Measurements from ENCODE around the gene NFRKB.

Gene NFRKB

DNA sequence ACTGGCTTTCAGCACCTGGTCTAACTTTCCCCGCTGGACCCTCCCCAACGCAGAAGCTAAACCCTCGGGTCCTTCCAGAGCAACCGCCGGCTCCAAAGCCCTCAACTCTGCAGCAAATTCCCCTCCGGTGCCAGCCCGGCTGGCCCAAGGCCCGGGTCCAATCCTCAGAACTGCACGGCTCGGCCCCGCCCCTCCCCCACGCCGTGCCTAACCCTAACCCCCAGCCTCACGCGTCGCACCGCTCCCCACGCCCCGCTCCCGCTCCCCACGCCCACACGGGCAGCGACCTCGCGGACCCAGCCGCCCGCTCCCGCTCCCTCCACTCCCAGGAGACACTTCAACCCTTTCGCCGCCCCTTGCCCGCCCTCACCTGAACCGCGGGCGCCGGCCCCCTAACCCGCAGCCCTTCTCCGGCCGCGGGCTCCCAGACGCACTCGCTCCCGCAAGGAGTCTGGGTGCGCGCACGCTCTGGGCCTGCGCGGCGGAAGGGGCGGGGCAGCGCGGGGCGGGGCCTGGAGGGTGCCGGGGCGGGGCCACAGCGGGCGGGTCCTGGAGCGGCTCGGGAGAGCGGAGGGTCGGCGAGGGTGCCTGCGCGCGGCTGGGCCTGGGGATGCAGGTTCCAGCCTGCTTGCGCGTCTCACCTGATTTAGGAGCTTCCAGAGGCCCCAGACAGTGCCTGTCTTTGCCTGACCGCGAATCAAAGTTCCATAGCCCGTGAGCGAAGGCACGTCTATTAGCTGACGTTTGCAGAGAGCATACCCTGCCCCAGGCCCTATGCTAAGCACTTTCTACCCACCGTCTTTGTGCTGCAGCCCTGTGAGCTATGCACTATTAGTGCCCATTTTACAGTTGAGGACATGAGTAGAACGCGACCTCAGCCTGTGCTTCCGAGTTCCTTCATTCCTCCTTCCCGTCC lies at the start of gene NFRKB:
Gene NFRKB (minus strand): TSS at position 453 of the 916 bp plus-strand sequence. CDS start 2,729 bp downstream, outside the sequence.
- peak; percentile 86 for DNase-seq

DNA sequence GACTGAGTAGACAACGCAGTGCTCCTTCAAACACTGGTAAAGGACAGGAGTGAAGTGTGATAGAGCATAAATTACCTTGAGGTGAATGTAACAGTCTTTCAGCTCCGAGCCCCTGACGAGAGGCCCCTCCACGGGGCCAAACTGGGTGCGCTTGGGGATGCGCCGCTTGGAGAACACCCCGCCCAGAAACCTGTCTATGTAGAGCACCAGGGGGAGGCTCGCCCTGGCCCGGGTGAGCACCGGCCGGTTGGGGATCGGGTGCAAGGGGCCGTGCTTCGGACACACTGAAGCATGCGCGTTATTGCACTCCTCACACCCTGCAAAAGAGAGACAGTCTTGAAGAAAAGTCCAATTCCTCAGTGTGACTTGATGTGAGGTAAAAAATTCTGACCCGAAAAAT lies 49.3 kb upstream of the NFRKB start:
- no peak for DNase-seq

DNA sequence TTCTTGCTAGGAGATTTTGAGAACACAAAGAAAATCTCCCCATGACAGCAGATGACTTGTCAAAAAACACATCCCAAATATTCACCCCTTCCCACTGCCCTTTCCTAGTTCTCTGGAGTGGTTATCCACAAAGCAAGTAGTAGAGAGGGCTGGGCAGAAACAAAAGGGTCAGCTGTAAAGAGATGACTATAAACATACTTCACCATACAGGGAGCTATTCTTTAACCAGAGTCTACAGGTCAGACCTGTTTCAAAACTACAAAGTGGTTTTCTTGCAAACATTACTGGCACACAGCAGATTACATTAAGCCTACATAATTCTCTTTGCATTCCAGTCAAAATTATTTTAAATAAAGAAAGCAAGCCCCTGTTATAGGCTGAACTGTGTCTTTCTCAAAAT lies 47.7 kb upstream of the NFRKB start:
- no peak for DNase-seq

DNA sequence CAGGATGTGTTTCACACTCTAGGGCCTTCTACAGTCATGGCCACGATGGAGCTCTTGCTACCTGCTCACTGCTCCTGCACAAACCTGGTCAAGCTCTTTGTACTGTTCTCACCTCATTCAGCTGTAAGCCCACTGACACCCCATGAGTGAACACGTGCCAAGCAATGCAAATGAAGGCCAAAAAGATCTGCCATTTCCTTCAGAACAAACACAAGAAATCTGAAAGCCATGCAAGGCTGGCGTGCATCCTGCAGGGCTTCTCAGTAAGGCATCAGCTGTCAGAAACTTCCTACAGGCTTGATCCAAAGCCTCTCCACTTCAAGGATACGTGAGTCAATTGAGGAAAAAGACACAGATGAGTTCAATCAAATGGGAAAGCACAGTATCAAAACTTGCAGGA lies 44.1 kb upstream of the NFRKB start:
- DNase-seq: no peak

DNA sequence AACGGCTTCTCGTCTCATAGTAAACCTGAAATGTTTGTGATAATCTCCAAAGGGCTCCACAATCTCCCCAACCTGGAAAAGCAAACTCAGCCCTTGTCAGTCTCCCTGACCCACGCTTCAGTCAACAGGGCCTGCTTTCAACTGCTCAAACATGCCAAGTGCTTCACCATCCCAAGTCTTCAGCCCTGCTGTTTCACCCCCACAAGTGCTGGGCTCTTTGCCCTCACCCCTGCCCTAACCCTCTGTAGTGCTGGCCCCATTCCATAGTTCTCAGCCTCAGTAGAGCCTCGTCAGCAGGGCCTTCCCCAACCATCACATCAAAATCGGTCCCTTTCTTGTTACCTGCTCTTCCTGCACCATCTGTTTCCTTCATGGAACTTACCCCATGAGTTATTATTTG lies 43.4 kb upstream of the NFRKB start:
- no peak for DNase-seq

DNA sequence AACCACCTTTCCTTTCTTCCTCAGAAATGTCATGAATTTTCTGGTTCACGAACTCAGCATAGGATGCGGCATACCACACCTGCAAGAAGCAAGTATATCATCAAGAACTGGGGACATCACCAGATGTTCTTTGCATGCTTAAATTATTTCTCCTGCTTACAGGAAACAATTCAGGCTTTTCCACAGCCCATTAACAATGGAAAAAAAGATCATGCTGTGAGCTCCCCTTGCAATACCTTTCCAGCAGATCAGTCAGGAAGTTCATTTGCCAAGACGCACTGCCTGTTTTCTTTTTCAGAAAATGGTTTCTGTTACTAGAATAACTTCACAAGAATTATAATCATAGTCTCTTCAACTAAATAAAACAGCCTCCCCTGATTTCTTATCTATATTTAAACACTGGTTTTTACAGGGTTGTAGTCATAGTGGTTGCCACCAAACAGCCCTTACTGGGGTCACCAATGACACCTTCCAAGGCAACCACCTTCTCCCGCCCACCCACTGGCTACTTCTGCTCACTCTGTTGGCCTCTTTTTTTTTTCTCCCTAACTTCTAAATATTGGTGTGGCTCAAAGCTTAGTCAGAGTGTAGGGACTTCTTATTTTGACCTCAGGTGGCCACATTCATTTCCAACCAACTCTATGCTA lies 42.3 kb upstream of the NFRKB start:
- DNase-seq: peak; percentile 77

DNA sequence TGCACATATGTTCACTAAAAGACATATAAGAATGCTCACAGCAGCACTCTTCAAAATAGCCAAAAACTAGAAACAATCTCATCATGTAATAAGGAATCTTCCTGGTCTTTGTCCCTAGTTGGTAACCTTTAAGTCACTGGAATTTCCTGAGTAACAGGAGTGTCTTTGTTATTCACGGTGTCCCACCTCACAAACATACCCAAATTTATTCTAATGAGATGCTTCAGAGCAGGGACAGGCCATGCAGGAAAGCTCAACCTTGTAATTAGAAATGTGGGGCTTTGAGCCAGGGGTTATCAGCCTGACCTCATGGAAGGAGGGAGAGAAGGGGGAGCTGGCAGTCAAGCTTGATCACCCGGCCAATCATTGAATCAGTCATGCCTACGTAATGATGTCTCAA lies 40.3 kb upstream of the NFRKB start:
- no peak for DNase-seq

DNA sequence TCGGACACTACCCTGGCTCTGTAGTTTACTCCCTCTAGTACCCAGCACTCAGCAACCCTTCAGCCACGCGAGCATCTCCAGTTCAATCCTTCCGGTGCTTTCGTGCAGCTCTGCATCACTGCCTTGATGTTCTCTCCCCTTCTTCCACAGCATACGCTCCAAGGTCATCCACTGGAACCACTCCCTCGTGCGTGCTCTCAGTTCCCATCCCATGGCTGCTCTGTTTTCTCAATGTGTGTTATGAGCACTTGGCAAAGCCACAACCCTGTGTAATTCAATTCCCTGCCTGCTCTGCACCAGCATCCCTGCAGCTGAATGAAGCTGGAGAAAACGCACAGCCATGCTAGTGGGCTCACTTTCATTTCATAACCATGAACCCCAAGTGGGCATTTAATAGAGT lies 38.5 kb upstream of the NFRKB start:
- DNase-seq: peak; percentile 92

DNA sequence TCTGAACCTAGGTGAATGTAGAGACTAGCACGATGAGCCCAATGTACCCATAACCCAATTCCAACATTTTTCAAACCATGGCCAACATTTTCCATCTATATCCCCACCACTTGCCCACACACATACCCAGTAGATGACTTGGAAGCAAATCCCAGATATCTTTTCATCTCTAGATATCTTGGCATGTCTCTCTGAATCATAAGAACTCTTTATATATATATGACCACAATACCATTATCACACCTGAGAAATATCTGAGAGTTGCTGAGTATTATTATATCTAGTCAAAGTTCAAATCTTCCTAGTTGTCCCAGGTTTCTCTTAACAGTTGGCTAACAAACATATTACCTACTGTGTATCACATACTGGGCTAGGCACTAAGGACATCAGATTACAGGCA lies 37.9 kb upstream of the NFRKB start:
- DNase-seq: no peak

DNA sequence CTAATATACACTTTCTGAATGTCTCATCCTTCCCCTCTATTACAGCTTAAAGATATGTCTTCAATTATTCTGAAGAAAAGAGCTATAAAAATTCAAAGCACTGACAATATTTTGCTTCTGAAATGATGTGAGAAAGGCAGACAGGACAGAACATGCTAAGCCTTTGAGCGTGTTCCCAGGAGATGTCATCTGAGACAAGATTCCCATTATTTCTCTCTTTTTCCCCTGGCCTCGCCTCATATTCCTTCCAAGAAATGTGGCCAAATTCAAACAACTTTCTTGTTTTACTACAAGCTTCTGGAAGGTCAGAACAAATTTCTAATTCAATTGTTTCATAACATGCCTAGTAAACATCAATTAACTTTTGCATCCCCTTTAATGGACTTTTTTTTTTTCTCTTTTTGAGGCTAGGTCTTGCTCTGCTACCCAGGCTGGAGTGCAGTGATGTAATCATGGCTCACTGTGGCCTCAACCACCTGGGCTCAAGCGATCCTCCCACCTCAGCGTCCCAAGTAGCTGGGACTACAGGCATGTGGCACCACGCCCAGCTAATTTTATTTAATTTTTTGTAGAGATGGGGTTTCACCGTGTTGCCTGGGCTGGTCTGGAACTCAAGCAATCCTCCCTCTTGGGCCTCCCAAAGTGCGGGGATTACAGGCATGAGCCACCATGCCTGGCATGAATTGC lies 37.1 kb upstream of the NFRKB start:
- no peak for DNase-seq

DNA sequence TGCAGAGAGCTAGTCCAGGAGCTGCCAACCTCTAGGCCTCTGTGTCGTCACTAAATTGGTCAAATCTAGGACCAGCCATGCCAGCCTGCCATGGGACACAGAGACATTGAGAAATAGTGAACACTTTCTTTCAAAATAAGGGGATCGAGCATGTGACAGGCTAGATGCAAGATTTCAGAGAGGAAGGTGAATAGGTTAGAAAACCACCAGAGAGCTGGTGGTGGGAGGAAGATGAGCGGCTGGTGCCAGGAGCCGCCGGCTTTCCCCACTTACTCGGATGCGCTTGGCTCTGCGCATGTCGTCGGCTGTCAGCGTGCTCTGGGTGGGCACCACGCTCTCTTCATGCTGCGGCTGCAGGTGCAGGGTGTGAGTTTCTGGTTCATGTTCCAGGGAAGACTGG lies 35.4 kb upstream of the NFRKB start:
- DNase-seq: no peak

DNA sequence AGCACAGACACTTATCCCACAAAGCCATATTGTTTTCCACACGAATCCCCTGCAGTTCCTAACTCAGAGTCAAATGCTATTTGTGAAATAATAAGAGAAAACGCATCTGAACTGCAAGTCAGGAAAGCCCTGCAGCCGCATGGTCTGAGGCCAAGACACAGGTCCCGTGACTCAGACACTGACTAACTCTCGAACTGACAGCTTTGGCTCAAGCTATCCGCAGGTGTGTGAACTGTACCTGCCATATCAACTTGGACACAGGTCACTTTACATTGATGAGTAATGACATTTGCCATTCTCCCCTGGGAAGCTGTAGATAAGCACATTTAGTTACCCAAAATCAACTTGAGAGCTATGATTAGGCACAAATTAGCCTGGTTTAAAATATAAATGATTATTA lies 34.9 kb upstream of the NFRKB start:
- DNase-seq: no peak

DNA sequence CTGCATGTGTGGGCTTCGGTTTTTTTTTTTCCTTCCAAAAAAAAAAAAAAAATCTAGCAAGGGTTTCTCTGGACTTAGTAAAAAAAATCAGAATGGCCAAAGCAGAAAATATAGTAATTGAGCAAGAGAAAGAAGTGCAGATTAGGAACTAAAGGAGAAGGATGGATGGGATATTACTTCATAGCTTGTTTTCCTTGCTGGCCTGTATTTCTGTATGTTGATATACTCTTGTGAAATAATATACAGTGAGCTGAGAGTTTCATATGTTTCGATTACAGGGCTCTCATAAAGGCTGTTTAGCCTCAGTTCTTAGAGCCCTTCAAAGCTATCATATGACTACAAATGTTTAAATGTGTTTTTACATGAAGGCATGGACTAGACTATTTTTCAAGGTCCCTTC lies 34.3 kb upstream of the NFRKB start:
- no peak for DNase-seq

DNA sequence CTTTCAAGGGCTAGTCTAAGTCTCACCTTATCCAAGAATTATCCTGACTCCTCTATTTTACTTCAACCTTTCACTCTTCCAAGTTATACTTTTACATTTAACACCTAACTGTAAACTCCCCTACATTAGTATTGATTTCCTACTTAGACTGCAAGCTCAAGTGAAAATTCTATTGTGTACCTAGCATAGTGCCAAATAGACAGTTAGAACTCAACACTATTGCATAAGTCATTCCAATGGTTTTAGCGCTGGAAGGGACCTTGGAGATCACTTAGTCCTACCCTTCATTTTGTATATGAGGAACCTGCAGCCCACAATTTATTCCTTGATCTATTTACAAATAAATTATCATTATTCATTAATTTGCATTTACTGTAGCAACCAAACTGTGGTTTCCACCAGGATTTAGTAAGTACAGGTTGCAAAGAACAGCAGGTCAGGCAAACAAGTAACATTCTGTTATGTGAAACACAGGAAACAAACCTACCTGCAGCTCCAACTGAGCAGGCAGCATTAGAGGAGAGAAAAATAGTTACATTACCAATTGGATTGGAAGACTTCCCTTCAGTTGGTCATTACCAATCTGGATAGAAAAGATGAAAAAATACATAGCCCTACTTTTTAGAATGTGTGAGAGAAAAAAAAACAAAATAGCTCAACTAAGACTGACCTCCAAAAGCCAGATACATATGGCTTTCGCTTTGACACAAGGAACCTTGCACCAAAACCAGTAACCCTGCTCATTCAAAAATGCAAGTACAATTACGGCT lies 33.7 kb upstream of the NFRKB start:
- DNase-seq: no peak

DNA sequence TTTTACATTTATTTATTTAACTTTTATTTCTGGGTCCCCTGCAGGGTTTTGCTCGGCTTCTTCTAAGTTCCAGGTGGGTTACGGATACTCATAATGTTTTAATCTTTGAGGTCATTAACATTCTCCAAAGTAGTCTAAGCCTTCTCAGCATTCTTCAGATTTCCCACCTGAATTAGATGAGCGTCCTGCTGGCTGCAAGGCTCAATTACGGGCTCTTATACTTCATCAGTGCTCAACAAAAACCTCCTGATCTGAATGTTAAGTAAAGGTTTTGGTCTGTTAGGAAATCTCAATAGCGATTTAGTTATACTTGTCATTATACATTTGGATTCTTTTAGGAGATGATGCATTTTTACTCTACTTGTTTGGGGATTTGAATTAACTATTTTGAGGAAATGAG lies 27.3 kb upstream of the NFRKB start:
- no peak for DNase-seq

DNA sequence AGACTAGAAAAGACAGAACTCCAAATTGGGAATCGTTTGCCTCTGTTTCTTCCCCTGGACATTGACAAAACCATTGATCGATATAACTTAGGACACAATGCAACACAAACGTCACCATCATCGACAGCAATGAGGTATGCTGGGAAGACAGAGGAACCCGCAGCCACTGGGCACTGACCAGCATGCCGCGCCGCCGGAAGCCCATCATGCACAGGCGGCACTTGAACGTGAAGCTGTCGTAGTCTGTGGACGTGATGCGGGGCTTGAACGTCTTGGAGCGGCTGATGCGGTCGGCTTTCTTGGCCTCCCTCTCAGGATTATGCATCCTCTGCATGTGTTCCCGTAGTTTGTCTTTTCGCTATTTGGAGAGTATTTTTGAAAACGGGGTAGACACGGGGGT lies 23.0 kb upstream of the NFRKB start:
- no peak for DNase-seq

DNA sequence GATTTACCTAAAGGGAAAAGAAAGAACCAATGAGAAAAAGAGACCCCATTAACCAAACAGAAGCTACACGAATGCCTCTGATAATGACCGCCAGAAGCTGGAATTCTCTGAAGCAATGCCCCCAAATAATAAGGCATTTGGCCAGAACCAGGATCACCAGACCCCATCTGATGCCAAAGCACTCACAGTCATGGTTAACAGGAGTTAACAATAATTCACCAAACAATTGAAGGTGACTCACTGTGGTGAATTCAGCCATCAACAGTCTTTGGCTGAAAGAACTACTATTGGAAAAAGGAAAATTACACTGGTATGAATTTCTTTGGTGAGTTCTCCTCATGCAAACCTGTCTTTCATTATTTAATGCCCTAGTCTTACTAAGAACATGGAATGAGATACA lies 21.9 kb upstream of the NFRKB start:
- DNase-seq: no peak

DNA sequence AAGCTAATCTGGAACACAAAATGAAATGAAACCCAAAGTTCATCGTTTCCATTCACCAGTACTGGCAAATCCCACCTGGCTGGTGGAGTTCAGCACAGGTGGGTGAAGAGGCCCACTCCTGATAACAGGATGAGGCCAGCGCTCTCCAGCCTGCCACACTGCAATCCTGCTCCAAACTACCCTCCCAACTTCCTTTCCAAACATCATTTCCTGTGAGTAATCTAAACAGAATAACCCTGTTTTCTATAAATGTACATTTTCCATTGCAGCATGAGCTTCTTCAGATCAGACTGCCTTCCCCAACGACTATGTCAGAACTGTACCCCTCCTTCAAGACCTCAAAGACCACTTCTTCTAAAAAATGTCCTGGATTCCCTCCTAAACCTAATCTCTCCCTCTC lies 15.9 kb upstream of the NFRKB start:
- no peak for DNase-seq

DNA sequence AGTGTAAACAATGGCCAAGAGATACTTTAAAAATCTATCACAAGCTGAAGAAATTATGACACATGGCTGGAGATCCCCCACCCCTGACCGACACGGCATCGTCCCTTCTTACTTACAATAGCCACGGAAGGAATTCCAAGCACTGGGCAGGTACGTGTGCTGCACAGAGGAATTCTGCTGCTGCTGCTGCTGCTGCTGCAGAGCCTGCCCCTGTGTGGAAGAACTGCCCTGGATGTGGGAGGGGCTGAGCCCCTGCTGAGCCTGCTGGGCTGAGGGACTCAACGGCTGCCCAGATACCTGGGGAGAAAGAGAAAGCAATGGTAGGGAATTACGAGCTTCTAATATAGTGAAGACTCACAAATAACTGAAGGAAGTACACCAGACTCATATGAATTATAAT lies 15.0 kb upstream of the NFRKB start:
- DNase-seq: no peak

DNA sequence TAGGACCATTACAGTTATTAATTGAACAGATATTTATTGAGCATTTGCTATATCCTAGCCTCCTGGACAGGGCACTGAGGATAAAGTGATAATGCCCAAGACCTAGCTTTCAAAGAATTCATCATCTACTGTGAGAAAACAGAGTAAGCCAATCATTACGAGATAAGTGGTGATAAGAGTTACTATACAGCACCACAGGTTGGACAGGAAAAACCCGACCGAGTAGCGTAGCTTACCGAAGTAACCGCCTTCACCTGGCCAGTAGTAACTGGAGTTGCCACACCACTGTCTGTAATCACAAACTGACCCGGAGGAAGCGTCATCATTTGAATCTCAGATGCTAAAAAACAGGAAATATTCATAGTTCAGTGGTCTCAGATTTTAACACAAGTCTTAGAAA lies 10.0 kb upstream of the NFRKB start:
- DNase-seq: no peak

DNA sequence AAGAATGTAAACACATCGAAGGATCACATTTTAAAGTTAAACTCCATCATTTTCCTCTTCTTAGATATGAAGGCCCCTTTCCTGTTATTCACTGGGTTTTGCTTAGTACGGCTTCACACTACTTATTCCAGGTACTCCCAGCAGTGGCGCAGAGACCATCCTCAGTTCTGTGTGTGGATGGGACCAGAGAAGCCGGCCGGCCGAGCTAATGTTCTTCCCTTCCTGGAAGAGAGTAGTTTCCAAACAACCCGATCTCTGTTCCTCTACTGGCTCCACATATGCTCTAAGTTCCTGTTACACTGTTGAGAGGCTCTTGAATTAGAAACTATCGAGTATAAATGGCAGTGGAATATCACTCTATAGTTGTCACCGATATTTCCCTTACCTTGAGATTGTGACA lies 684 bp upstream of the NFRKB start:
- DNase-seq: no peak

DNA sequence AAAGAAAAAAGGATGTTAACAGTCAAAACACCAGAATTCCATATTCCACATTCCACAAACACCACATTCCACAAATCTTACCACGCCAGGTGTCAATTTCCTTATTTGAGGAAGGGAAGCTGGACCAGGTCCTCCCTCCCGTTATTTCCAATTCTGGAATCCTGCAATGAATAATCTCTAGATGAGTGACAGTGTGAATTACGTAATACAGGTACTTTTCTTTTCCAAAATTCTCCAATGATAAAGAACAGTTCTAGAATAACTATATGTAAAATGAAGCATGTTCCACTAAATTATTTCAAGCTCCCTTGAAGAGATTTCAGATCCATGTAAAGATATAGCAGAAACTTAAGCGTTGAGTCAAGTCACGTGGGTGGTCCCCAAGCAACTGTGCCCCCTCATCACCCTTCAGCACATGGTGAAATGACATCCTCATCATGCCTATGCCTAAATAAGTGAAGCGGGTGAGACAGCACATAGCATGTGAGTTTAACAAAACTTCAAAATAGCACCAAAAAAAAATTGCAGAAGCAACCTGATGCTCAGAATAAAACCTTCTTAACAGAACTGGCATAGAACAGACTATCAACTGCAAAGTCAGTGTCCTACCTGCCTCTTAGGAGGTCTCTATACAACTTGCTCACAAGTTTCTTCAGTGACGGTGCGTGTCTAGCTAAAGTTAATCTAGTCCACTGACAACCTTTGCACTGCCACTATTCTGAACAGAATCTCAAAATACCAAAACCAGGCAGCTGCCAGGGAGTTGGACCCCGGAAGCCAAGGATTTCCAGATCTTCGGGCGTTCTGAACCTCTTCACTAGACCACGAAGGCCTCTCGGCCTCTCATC lies 876 bp downstream of the NFRKB start:
- DNase-seq: peak; percentile 13
